GM18526 (cell line): ENCODE results near the gene MB21D2.

Experiments used
- POLR2A ChIP-seq: IDR thresholded peaks from 3 replicates; pipeline ENCODE4 v1.6.1; 2011; ENCODE audit not compliant: insufficient read length; ENCODE audit errors: extremely low read depth

MB21D2 gene

DNA sequence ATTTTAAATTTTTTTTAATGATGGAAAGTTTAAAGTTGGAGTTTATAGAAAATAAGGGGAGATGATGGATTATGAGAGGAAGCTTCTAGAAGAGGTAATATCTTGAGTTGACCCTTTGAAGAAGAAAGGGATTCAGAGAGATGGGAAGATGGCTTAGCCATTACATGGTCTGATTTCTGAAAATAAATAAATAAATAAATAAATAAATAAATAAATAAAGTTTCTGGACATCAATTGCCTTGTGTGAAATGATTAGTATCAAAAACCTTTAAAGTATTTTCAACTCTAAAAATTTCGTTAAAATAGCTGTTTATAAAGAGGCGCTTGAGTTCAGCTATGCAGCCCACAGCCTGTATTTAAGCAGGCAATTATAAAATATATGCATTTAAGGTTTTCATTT, 93.3 kb downstream of the MB21D2 start:
- TF ChIP-seq POLR2A, result no peak

DNA sequence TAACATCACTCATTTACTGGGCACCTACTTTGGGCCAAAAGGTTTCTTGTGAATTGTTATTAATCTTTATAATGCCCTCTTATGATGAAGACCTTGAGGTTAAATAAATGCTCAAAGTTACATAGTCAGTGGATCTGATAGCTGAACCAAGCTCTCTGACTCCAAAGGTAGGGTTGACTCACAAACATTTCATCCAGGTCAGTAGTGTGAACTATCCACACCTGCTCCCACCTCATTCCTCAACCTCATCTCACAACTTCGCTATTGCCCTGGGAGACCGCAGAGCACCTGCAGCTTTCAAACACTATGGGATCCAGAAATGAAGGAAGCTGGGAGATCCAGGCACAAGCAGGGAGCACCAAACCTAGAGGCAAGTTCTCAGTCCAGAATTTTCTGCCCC, 96.5 kb downstream of the MB21D2 start:
- no peak for TF ChIP-seq POLR2A

GRCh38 chr3:192820161-192820560, 97.5 kb downstream of the MB21D2 start:
- TF ChIP-seq POLR2A, result no peak

DNA sequence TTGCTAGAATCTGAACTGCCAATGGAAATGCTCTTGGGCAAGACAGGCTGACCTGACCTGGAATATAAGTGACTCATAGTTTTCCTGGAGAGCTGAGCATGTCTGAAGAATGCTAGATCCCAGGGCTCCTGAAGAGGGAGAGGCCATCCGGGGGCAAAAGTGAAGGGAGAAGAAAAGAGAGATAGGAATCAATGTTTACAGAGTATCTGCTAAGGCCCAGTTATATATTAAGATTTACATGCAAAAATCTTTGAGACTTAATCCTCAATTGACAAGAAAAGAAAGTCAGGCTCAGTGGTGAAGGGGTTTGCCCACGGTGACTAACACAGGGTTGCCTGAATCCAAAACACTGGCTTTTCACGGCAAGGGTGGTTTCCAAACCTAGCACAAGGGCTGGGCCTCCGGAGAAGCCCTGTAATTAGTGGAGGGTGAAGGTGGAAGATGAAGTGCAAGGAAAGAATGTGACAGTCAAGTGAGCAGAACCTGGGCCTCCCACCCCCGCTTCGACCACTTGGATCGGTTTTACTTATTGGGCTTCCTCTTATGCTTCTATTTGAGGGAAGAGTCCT, 98.6 kb downstream of the MB21D2 start:
- no peak for TF ChIP-seq POLR2A

- no peak for TF ChIP-seq POLR2A
Measured at GRCh38 chr3:192818126-192818525, 99.5 kb downstream of the MB21D2 start.

DNA sequence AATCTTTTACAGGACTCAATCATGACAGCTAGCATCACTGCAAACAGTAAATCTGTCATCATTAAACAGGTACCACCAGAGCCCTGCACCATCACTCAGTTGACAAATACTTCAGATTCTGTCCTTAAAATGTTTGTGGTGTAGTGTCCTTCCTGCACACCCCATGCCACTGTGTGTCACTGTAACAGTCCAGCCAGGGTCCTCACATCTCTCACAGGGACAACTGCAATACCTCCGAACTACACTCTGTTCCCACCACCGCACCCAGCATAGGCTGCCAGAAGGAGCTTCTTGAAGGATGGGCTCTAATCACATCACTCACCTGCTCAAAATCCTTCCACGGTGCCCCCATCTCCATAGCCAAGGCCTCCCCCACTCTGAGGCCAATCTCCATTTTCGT, 100.2 kb downstream of the MB21D2 start:
- TF ChIP-seq POLR2A, result no peak

DNA sequence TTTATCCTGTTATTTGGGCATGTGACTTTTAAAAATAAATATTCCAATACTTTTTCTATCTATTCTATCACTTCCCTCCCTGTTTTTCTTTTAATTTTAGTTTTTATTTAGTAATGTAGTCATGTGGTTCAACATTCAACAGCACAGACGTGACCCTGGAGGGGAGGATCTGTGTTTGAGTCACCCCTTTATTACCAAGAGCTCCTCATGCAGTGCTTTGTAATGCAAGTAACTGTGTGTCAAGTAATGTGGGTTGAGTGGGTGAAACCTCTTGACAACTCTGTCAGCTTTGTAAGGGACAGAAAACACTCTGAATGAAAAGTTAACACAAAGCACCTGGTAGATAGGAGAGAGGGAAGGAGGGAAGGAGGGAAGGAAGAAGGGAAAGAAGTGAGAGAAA, 100.6 kb downstream of the MB21D2 start:
- no peak for TF ChIP-seq POLR2A

GRCh38 chr3:192816351-192816750, 101.3 kb downstream of the MB21D2 start:
- no peak for TF ChIP-seq POLR2A

GRCh38 chr3:192812743-192813383, 104.8 kb downstream of the MB21D2 start:
- no peak for TF ChIP-seq POLR2A

DNA sequence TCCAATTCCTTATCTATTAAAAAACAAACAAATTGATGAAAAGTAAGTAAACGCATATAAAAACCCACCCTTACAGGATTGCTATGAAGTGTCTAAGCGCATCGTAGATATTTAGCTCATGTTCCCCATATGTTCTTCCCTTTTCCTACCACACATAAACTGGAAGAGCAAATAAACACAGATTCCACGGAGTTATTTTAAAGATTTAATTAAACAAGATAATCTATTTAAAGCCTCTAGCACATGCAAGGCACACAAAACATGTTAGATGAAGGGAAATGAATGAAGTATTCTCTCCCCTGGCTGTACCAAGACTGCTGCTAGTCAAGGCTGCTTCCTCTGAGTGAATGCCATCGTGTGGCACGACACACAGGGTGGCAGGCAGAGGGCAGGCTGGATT, 111.9 kb downstream of the MB21D2 start:
- no peak for TF ChIP-seq POLR2A

DNA sequence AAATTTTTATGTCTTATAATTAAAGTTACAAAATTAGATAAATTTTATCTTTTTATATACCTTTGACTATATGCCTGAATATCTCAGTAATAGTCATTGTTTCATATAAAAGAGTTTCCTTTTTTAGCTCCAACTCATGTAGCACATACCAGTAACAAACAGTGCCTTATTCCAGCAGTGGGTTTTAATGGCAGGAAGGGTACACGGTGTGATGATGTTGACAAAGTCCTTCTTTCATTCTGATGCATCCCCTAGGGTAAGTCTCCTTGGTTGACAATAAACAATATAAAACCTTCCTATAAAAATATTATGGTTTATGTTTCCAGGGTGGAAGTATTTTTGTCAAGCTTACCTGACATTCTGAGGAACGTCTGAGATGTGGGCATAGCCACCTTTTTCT, 113.2 kb downstream of the MB21D2 start:
- no peak for TF ChIP-seq POLR2A

- TF ChIP-seq POLR2A, result no peak
Measured at GRCh38 chr3:192802957-192803899, 114.4 kb downstream of the MB21D2 start.

GRCh38 chr3:192801985-192802384, 115.7 kb downstream of the MB21D2 start:
- TF ChIP-seq POLR2A, result no peak

DNA sequence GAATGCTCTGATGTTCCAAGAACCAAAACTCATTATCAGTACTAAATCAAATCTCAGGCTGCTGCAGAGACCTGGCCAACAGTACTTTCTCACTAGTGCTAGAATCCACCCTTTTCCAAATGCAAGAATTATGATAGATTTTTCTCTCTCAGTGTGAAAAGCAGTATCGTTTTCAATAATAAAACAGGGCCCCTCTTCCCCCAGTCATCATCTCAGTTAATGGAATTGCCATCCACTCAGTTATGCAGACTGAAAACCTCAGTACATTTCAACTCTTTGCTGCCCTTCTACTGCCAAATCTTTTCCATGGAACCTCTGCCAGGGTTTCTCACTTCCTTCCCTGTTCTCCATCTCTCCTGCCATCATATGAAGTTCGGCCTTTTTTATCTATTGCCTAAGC, 117.9 kb downstream of the MB21D2 start:
- TF ChIP-seq POLR2A, result no peak

- TF ChIP-seq POLR2A, result no peak
Measured at GRCh38 chr3:192795021-192795420, 122.6 kb downstream of the MB21D2 start.

GRCh38 chr3:192794216-192794615, 123.4 kb downstream of the MB21D2 start:
- TF ChIP-seq POLR2A, result no peak
